Pancreas (tissue), 10 donors: Measurements from ENCODE around the gene CST9. TPM values are rescaled to one million over a fixed set of nuclear protein-coding genes. Genes with fewer than 3 reads are reported as not detected.

Source experiments
- ATAC-seq, 4 donors: fragments of 200-7000 bp; cut with Tn5 transposase; one replicate each; pipeline versions ENCODE4 v1.8.0 to v1.9.1; 2020; ENCODE audit warnings: mild to moderate bottlenecking in 4 of 4, moderate library complexity in 4 of 4
- DNase-seq, 6 donors: peaks; one replicate each; pipeline ENCODE4 v3.0.0-alpha.2; 2020
- FAIRE-seq: peaks from 2 replicates; lab custom pipeline; 2012; peaks lifted over from hg19 to GRCh38; lab: Jason Lieb, UNC
- H3K27ac ChIP-seq, 4 donors: fragments of 200-600 bp; sonication (generic); 1 replicate in 3 of 4; 2 replicates in 1 of 4; pipeline versions ENCODE4 v1.5.0 to v1.8.0; 2020
- H3K27me3 ChIP-seq, 4 donors: fragments of 200-600 bp; one replicate each; pipeline ENCODE4 v1.8.0; 2021
- H3K36me3 ChIP-seq, 3 donors: fragments of 200-600 bp; sonication (generic) in 1 of 3; one replicate each; pipeline versions ENCODE4 v1.5.0 to v1.8.0; 2020 to 2021
- H3K4me1 ChIP-seq, 3 donors: fragments of 200-600 bp; one replicate each; pipeline ENCODE4 v1.8.0; 2021
- H3K4me3 ChIP-seq, 4 donors: fragments of 200-600 bp; sonication (generic) in 2 of 4; one replicate each; pipeline versions ENCODE4 v1.5.0 to v1.8.0; 2020 to 2021
- H3K9me3 ChIP-seq, 4 donors: fragments of 200-600 bp; one replicate each; pipeline ENCODE4 v1.8.0; 2021
- WGBS, 2 donors: extraction: QIAGEN DNeasy Blood & Tissue Kit; methylation state at CpG; one replicate each; pipeline ENCODE4 v1.1.7; 2013; 5-methylcytosine and 5-hydroxymethylcytosine counted together
- intact Hi-C, 3 donors: fragments of 100-400 bp; cut with DNase I; formaldehyde crosslinking; loops; one replicate each; pipeline versions ENCODE4 v1.11.1 to v1.14.2; 2022
- polyA plus RNA-seq, 2 donors: library from polyadenylated mRNA; stranded (reverse); fragments of 200-250 nt; gene quantifications; one replicate each; pipeline ENCODE4 v1.2.3, GENCODE V29; 2013
- total RNA-seq, 6 donors: library from RNA; stranded (reverse); fragmentation: NEBNext Ultra II Directional in 4 of 6; extraction: Animal tissue kit (Norgen Biotek cat#: 25700) in 4 of 6; gene quantifications; one replicate each; pipeline versions ENCODE4 v1.2.1 to v1.2.4, GENCODE V29; 2021 to 2023
- TF ChIP-seq, protein P1 (sequence below), 4 donors: fragments of 200-600 bp; sonication (generic) in 3 of 4; IDR thresholded peaks; one replicate each; pipeline versions ENCODE4 v1.5.0 to v1.8.0; 2021; ENCODE audit warnings: antibody characterized with exemption in 4 of 4
- donor health status: healthy with polysubstance abuse.
- donor health status: DM: no; HTN: no; CAD: no; lungs with moderate emphysema.
- donor health status: DM: no; HTN: no; CAD: no.
- donor health status: control.
- donor health status: control.
- donor health status: Bipolar disorder and iron deficiency.
- donor health status: DM: yes; HTN: yes; CAD: no.
- donor health status: DM: no; HTN: no; CAD: no.
- donor health status: DM: no; HTN: no; CAD: no.
- donor health status: DM: yes; HTN: yes; CAD: no.

Gene CST9
- total and polyA plus RNA-seq, 8 donors = not detected

DNA sequence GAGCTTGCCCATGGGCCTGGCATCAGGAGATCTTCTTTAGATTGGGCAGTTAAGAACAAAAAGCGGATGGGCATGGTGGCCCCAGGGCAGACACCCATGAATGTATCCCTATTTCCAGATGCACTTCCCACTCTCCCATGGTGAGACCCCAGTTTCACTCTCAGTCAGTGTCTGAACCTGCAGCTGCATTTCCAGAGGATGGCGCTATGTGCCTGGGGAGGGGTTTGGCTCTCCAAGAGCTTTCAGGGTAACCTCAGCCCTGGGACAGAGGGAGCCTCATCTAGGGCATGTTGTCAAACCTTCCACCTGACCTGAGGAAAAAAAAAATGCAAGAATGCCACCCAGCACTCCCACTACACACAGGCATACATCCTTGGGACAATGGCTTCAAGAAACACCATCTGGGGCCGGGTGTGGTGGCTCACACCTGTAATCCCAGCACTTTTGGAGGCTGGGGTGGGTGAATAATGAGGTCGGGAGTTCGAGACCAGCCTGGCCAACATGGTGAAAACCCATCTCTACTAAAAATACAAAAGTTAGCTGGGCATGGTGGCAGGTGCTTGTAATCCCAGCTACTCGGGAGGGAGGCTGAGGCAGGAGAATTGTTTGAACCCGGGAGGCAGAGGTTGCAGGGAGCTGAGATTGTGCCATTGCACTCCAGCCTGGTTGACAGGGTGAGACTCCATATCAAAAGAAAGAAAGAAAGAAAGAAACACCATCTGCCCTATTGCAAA, 39.4 kb downstream of the CST9 start:
- Histone ChIP-seq H3K27me3 (no peaks in the 10 kb centered on the region), H3K36me3 (no peaks in the 10 kb centered on the region), H3K9me3 (no peaks in the 10 kb centered on the region), H3K4me3 (no peak overlapping the region), H3K4me1 (no peaks in the 10 kb centered on the region), H3K27ac (no peak overlapping the region)
- no peak for DNase-seq
- ATAC-seq = no peak
- no peak for FAIRE-seq
- intact Hi-C loops = no loop called here
- 51 to 56% methylated on average over 7 of the region's 7 CpGs for WGBS, 2 donors
- TF ChIP-seq, protein P1, sequence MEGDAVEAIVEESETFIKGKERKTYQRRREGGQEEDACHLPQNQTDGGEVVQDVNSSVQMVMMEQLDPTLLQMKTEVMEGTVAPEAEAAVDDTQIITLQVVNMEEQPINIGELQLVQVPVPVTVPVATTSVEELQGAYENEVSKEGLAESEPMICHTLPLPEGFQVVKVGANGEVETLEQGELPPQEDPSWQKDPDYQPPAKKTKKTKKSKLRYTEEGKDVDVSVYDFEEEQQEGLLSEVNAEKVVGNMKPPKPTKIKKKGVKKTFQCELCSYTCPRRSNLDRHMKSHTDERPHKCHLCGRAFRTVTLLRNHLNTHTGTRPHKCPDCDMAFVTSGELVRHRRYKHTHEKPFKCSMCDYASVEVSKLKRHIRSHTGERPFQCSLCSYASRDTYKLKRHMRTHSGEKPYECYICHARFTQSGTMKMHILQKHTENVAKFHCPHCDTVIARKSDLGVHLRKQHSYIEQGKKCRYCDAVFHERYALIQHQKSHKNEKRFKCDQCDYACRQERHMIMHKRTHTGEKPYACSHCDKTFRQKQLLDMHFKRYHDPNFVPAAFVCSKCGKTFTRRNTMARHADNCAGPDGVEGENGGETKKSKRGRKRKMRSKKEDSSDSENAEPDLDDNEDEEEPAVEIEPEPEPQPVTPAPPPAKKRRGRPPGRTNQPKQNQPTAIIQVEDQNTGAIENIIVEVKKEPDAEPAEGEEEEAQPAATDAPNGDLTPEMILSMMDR (IDR thresholded peaks at IDR 0.05) = no peak

DNA sequence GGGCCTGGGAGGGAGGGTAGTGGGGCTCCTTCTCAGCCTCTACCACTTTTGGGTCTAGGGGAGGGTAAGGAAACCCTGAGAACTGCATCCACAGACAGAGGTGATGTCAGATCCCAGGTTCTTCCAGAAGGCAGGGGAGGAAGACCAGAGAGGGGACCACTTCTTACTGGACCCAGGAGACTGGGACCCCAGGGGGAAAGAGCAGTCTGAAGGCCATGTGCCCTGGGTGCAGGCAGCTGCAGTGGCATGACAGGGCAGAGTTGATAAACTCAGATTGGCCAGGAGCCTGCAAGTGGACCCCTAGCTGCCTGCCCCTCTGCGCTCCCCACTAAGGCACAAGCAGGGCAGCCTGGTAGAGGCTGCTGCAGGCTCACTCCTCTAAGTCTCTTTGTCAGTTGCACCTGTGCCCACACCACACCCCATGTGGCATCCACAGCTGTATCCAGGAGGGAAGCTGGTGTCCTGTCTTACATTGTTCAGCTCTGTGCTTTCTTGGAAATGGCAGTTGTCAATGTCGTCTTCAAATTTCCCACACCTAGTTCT, 40.1 kb downstream of the CST9 start:
- TF ChIP-seq, protein P1 (IDR thresholded peaks at IDR 0.05) = no peak
- DNase-seq = no peak
- H3K4me1 ChIP-seq = no peaks in the 10 kb centered on the region
- H3K9me3 ChIP-seq = no peaks in the 10 kb centered on the region
- no peak for ATAC-seq
- H3K36me3 ChIP-seq = no peaks in the 10 kb centered on the region
- intact Hi-C loops = no loop called here
- FAIRE-seq = no peak
- WGBS, 2 donors = 77 to 89% methylated on average over 2 of the region's 2 CpGs
- no peak overlapping the region for H3K4me3 ChIP-seq
- no peak overlapping the region for H3K27ac ChIP-seq
- no peaks in the 10 kb centered on the region for H3K27me3 ChIP-seq

DNA sequence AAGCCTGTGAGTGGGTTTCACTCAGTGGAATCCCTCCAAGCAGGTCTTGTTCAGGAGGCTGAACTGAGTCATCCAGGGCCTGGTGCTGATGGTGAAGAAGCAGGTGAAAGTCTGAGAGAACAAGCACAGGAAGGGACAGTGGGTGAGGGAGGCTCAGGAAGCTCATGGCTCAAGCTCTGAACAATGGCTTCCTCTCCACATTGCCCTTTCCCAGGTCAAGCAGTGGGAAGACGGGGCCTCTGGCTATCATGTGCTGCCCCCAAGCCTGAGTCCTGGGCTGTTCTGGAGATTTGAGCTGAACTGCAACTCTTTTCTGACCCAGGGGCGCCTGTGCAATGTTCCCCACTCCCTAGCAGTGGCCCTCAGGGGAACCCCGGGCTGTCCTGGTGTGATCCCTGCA, 40.8 kb downstream of the CST9 start:
- FAIRE-seq (no peak), ATAC-seq (no peak), DNase-seq (no peak)
- TF ChIP-seq, protein P1 (IDR thresholded peaks at IDR 0.05) = no peak
- Histone ChIP-seq H3K9me3 (no peaks in the 10 kb centered on the region), H3K36me3 (no peaks in the 10 kb centered on the region), H3K4me3 (no peak overlapping the region), H3K27me3 (no peaks in the 10 kb centered on the region), H3K27ac (no peak overlapping the region), H3K4me1 (no peaks in the 10 kb centered on the region)
- 50 to 53% methylated on average over 3 of the region's 3 CpGs for WGBS, 2 donors
- intact Hi-C loops = no loop called here

DNA sequence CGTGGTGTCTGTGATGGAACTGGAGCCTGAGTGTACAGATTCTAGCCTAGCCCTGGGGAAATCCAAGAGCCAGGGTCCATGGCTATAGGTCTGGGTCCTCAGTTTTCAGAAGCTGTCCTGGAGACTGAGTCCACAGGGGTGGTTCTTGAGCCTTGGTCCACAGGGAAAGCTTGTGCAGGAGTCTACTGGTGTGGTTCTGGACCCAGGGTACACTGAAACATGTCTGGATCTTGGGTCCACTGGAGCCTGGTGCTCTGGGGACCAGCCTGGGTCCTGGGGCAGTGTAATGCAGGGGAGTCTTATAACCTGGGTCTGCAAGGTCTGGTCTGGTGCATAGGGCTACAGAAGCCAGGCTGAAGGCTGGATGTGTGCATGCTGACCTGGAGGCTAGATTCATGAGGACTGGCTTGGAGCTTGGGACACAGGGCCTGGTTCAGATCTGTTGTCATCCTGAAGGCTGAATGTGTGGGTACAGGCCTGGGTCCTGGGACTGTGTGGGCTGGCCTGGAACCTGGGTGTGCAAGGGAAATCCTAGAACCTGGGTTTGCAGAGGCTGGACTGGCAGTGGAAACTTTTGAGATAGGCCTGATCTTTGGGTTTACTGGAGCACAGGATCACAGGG, 42.9 kb downstream of the CST9 start:
- no peak for FAIRE-seq

More for the DNA sequence above, 42.9 kb downstream of the CST9 start:
- H3K36me3 ChIP-seq = no peaks in the 10 kb centered on the region
- H3K4me3 ChIP-seq = no peak overlapping the region
- no peak overlapping the region for H3K27ac ChIP-seq
- no peak for DNase-seq
- WGBS, 2 donors = 58 to 67% methylated on average over 1 of the region's 1 CpG
- intact Hi-C loops = no loop called here
- no peaks in the 10 kb centered on the region for H3K27me3 ChIP-seq
- no peaks in the 10 kb centered on the region for H3K9me3 ChIP-seq
- H3K4me1 ChIP-seq = no peaks in the 10 kb centered on the region
- ATAC-seq = no peak
- TF ChIP-seq, protein P1 (IDR thresholded peaks at IDR 0.05) = no peak
